ENCODE results near the gene CD19.

Gene CD19

DNA sequence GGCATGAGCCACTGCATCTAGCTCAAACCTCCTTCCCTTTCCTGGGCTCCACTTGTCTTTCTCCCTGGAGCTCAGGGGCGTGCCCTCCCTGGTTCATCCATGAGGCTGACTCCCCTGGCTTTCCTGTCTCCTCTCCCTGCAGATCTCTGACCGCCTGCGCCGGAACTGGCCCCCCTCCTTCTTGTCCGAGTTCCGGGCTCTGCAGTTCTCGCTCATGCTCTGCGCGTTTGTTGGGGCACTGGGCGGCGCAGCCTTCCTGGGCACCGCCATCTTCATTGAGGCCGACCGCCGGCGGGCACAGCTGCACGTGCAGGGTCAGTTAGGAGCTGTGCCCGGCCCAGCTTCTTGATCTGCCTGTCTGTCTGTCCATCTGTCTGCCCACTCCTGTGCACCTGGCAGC, 51.9 kb downstream of the CD19 start:
- no peak for DNase-seq

DNA sequence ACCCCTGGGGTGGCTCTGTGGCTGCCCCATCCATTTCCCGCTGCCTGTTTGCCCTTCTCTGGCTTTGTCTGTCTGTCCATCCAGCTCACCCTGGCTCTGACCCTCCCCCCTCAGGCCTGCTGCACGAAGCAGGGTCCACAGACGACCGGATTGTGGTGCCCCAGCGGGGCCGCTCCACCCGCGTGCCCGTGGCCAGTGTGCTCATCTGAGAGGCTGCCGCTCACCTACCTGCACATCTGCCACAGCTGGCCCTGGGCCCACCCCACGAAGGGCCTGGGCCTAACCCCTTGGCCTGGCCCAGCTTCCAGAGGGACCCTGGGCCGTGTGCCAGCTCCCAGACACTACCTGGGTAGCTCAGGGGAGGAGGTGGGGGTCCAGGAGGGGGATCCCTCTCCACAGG, 52.3 kb downstream of the CD19 start:
- DNase-seq: no peak

DNA sequence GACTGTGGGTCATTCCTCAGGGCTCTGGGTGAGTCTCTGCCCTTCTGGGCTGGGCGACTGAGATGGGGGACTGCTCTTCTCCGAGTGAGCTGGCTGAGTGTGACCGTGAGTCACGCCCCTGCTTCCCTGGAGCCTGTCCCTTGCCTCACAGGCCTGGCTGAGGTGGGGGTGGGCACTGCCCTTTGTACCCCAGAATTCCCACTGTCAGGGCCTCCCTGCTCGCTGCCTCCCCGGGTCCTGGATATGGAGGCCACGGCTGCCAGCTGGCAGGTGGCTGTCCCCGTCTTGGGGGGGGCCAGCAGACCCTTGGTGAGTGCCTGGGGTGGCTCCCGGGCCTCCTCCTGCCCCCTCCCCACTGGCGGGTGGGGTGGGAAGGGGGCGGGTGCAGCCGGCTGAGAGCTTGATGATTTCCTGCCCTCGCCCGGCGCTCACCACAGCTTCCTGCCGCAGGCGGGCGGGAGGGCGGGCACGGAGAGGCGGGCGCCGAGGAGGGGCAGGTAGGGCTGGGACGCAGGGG, 52.9 kb downstream of the CD19 start, which contains the start of gene LAT:
LAT (plus strand) TSS at position 434 of the 517 bp plus-strand sequence. CDS start 366 bp downstream, outside the sequence.
- DNase-seq: peak; percentile 88

DNA sequence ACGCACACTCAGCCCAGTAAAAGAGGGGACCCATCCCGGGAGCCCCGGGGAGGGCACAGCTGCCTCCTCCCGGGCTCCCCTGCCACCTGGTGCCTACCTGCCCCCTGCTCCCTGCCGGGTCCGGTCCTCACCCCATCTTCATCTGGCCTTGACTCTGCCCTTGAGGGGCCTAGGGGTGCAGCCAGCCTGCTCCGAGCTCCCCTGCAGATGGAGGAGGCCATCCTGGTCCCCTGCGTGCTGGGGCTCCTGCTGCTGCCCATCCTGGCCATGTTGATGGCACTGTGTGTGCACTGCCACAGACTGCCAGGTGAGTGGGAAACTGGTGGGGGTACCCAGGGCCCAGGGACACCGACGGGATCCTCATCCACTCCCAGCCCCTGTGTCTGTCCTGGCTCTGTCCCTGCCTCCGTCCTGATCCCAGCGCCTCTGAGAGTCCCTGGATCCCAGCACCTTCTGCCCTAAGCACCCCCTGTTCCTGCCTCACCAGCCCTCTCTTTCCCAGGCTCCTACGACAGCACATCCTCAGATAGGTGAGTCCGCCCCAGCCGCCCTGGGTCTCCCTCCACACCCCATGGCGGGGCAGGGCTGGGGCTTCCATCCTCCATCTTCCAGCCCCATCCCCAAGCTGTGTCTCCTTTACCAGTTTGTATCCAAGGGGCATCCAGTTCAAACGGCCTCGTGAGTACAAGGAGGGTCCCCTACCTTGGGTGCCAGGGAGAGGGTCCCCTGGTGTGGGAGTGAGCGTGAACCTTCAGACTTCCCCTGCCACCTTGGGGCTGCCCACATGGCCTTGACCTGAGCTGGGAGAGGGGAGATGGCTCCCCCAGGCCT, 53.7 kb downstream of the CD19 start:
- DNase-seq: peak; percentile 27

DNA sequence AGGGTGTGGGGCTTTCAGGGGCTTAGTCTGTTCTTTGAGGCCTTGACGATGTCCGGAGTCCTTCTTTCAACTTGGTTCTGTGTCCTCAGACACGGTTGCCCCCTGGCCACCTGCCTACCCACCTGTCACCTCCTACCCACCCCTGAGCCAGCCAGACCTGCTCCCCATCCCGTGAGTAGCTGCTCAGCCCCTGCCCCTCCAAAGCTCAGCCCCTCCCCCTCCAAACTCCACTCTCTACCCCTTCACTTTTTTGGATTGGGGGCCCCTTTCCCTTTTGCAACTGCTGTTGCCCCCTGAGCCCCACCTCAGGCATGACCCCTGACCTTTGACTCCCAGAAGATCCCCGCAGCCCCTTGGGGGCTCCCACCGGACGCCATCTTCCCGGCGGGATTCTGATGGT, 54.3 kb downstream of the CD19 start:
- DNase-seq: no peak

DNA sequence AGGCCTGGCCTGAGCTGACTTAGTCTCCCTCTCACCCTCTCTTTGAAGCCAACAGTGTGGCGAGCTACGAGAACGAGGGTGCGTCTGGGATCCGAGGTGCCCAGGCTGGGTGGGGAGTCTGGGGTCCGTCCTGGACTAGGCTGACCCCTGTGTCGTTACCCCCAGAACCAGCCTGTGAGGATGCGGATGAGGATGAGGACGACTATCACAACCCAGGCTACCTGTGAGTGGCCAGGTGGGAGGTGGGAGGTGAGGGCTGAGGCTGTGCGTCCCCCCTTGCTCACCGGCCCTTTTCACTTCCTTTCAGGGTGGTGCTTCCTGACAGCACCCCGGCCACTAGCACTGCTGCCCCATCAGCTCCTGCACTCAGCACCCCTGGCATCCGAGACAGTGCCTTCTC, 54.7 kb downstream of the CD19 start:
- DNase-seq: peak; percentile 41

DNA sequence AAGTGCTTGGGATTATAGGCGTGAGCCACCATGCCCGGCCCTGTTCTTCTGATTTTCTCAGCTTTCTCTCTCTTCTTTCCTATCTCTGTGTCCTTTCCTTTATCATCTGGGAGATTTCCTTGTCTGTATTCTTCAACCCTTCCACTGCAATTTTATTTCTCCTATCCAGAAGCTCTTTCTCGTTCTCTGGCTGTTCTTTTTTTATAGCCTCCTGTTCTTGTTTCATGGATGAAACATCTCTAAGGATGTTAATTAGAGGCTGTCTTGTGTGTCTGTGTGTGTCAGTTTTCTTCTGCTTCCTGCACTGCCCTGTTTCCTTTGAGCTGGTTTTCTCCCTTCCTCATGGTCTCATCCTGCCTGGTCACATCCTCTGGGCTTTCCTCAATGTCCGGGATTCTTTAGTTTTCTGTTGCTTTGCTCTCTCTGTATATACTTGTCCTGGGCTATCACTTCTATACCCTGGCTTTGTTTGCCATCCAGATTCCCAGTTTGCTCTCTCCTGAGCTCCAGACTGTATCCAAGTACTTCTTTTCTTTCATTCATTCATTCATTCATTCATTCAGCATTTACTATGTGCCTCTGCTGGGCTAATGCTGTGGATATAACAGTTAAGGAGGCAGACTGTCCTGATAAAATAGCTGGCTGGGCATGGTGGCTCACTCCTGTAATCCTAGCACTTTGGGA, 55.5 kb downstream of the CD19 start:
- no peak for DNase-seq

All from activated CD4-positive, alpha-beta T cell treated with anti-CD3 and anti-CD28 coated beads, Interleukin-10, Interleukin-2, amounts not matched to agents 100 ng/mL and 50 ng/mL, durations not matched to agents 16 hours and 8 hours (primary cell).